Upper lobe of right lung (tissue), 1 donor: ENCODE measurements around the gene XPO6. TPM values are rescaled to one million over a fixed set of nuclear protein-coding genes. Genes with fewer than 3 reads are reported as not detected.

Source experiments
- ATAC-seq: fragments of 200-7000 bp; cut with Tn5 transposase; one replicate; pipeline ENCODE4 v1.9.1; 2020; ENCODE audit warnings: mild to moderate bottlenecking, moderate library complexity
- DNase-seq: peaks from one replicate; pipeline ENCODE4 v3.0.0-alpha.2; 2020
- H3K27ac ChIP-seq: fragments of 200-600 bp; one replicate; pipeline ENCODE4 v1.8.0; 2022
- H3K27me3 ChIP-seq: fragments of 200-600 bp; one replicate; pipeline ENCODE4 v1.8.0; 2022; ENCODE audit warnings: mild to moderate bottlenecking
- H3K36me3 ChIP-seq: fragments of 200-600 bp; one replicate; pipeline ENCODE4 v1.8.0; 2022
- H3K4me1 ChIP-seq: fragments of 200-600 bp; one replicate; pipeline ENCODE4 v1.8.0; 2022
- H3K4me3 ChIP-seq: fragments of 200-600 bp; one replicate; pipeline ENCODE4 v1.8.0; 2022; ENCODE audit warnings: mild to moderate bottlenecking
- H3K9me3 ChIP-seq: fragments of 200-600 bp; one replicate; pipeline ENCODE4 v1.8.0; 2022
- CTCF ChIP-seq: fragments of 200-600 bp; IDR thresholded peaks from one replicate; pipeline ENCODE4 v1.8.0; 2022; ENCODE audit warnings: antibody characterized with exemption
- intact Hi-C: fragments of 100-400 bp; cut with DNase I; formaldehyde crosslinking; loops from one replicate; pipeline ENCODE4 v1.11.0; 2022
- total RNA-seq: library from RNA; stranded (reverse); fragmentation: NEBNext Ultra II Directional; extraction: Animal tissue kit (Norgen Biotek cat#: 25700); gene quantifications from one replicate; pipeline ENCODE4 v1.2.1, GENCODE V29; 2021
- donor health status: DM: no; HTN: yes; CAD: no; lungs with severe emphysema.

XPO6 gene
- total RNA-seq, 1 donor from 2014 or later, result 102 TPM

GRCh38 chr16:28053461-28053860 is 158.3 kb downstream of the XPO6 start:
- TF ChIP-seq CTCF, result no peak
- no peak overlapping the region for H3K4me3 ChIP-seq
- peaks cover 22% of the 10 kb centered on the region for H3K27me3 ChIP-seq
- H3K9me3 ChIP-seq, result peaks cover 1% of the 10 kb centered on the region
- H3K36me3 ChIP-seq, result no peaks in the 10 kb centered on the region
- DNase-seq (no peak), ATAC-seq (no peak)
- no peaks in the 10 kb centered on the region for H3K4me1 ChIP-seq
- intact Hi-C loops, result no loop called here
- H3K27ac ChIP-seq, result no peak overlapping the region

- Histone ChIP-seq H3K27ac (no peak overlapping the region), H3K4me3 (no peak overlapping the region), H3K9me3 (peaks cover 8% of the 10 kb centered on the region), H3K4me1 (no peaks in the 10 kb centered on the region), H3K27me3 (peaks cover 16% of the 10 kb centered on the region), H3K36me3 (no peaks in the 10 kb centered on the region)
- DNase-seq (no peak), ATAC-seq (peak; percentile 33)
- intact Hi-C loops, result no loop called here
- no peak for TF ChIP-seq CTCF
Measured at GRCh38 chr16:28052274-28053128, 159.3 kb downstream of the XPO6 start.

GRCh38 chr16:28051486-28051885 is 160.3 kb downstream of the XPO6 start:
- H3K9me3 ChIP-seq, result peaks cover 8% of the 10 kb centered on the region
- H3K27ac ChIP-seq, result no peak overlapping the region
- no peaks in the 10 kb centered on the region for H3K36me3 ChIP-seq
- no peaks in the 10 kb centered on the region for H3K4me1 ChIP-seq
- DNase-seq (no peak), ATAC-seq (no peak)
- intact Hi-C loops, result no loop called here
- TF ChIP-seq CTCF, result no peak
- H3K4me3 ChIP-seq, result no peak overlapping the region
- H3K27me3 ChIP-seq, result peaks cover 16% of the 10 kb centered on the region

Other genes starting within 250 kb of the XPO6 start
- gene GSG1L, start 148.3 kb downstream of the XPO6 start, total RNA-seq, result 1.6 TPM
- gene SBK1, start 80.6 kb upstream of the XPO6 start, total RNA-seq, result 1.9 TPM
- gene NPIPB6, start 151.5 kb upstream of the XPO6 start, total RNA-seq, result 3.2 TPM
- gene EIF3CL, start 191.9 kb upstream of the XPO6 start, total RNA-seq, result 25.2 TPM